PC-3 (cell line): ENCODE results near the gene S100P. TPM values are rescaled to one million over a fixed set of nuclear protein-coding genes. Genes with fewer than 3 reads are reported as not detected.
A peak's percentile ranks its signal among the peaks of the same experiment; 100 is the strongest.
"Not testable (repeated sequence)": the region's sequence is repeated elsewhere in the genome, so short reads cannot be mapped to it uniquely, and the experiment has no call there.

ENCODE experiments used
- ATAC-seq: fragments of 200-7000 bp; cut with Tn5 transposase; 2 replicates; pipeline ENCODE4 v1.9.1; 2020; ENCODE audit warnings: mild to moderate bottlenecking, moderate library complexity
- BruUV-seq: library from RNA; stranded (reverse); fragments of 400-500 nt; replicated peaks from 2 replicates; lab custom pipeline; 2021; lab: Mats Ljungman, UMichigan
- CTCF ChIA-PET: fragments of 300-600 bp; sonication (Branson Sonifier 250); formaldehyde crosslinking; loops from one replicate; lab custom pipeline; 2022; ENCODE audit warnings: antibody characterized with exemption; lab: Charles Lee
- POLR2A ChIA-PET: fragments of 300-600 bp; sonication (Branson Sonifier 250); formaldehyde crosslinking; loops from one replicate; lab custom pipeline; 2022; ENCODE audit warnings: antibody characterized with exemption; ENCODE audit not compliant: unreplicated experiment; lab: Charles Lee
- DNase-seq: peaks from one replicate; pipeline ENCODE4 v3.0.0-alpha.2; 2015
- H2AFZ ChIP-seq: fragments of 300-600 bp; sonication (generic); 2 replicates; pipeline ENCODE4 v1.6.0; 2016; ENCODE audit warnings: antibody characterized with exemption, low read length
- H3F3A ChIP-seq: fragments of 300-600 bp; sonication (generic); one replicate; pipeline ENCODE4 v1.6.0; 2017; ENCODE audit warnings: antibody characterized with exemption, low read length, control low read depth, mild to moderate bottlenecking; ENCODE audit not compliant: unreplicated experiment
- H3K27ac ChIP-seq: fragments of 300-600 bp; sonication (generic); 2 replicates; pipeline ENCODE4 v1.5.1; 2016; ENCODE audit warnings: mild to moderate bottlenecking, low read length
- H3K27me3 ChIP-seq: fragments of 300-600 bp; sonication (generic); 2 replicates; pipeline ENCODE4 v1.6.1; 2016; ENCODE audit warnings: low read length, mixed read lengths
- H3K36me3 ChIP-seq: fragments of 300-600 bp; sonication (generic); 2 replicates; pipeline ENCODE4 v1.6.1; 2016; ENCODE audit warnings: low read depth, mixed run types, low read length, mixed read lengths
- H3K4me1 ChIP-seq: fragments of 300-600 bp; sonication (generic); 2 replicates; pipeline ENCODE4 v1.5.1; 2016; ENCODE audit warnings: low read length; ENCODE audit not compliant: insufficient read depth
- H3K4me2 ChIP-seq: fragments of 300-600 bp; sonication (generic); 2 replicates; pipeline ENCODE4 v1.6.0; 2016; ENCODE audit warnings: low read length
- H3K4me3 ChIP-seq: fragments of 300-600 bp; sonication (generic); 2 replicates; pipeline ENCODE4 v1.5.1; 2016; ENCODE audit warnings: mild to moderate bottlenecking, low read length, mixed read lengths
- H3K79me2 ChIP-seq: fragments of 300-600 bp; sonication (generic); 2 replicates; pipeline ENCODE4 v1.6.1; 2017; ENCODE audit warnings: low read length, mixed read lengths
- H3K9ac ChIP-seq: fragments of 300-600 bp; sonication (generic); 2 replicates; pipeline ENCODE4 v1.6.0; 2016; ENCODE audit warnings: mild to moderate bottlenecking, low read length
- H3K9me2 ChIP-seq: fragments of 300-600 bp; sonication (generic); replicated peaks from 2 replicates; pipeline ENCODE4 v1.6.1; 2016; ENCODE audit warnings: mixed run types, low read length, mixed read lengths
- H3K9me3 ChIP-seq: fragments of 300-600 bp; sonication (generic); 2 replicates; pipeline ENCODE4 v1.6.1; 2016; ENCODE audit warnings: low read length, mixed read lengths
- H4K20me1 ChIP-seq: fragments of 300-600 bp; sonication (generic); 2 replicates; pipeline ENCODE4 v1.6.1; 2016; ENCODE audit warnings: low read length, mixed read lengths
- EZH2 ChIP-seq: fragments of 300-600 bp; sonication (generic); IDR thresholded peaks from one replicate; pipeline ENCODE4 v1.6.1; 2017; ENCODE audit warnings: antibody characterized with exemption, mild to moderate bottlenecking, low read length; ENCODE audit not compliant: unreplicated experiment
- EZH2phosphoT487 ChIP-seq: fragments of 300-600 bp; sonication (generic); IDR thresholded peaks from 2 replicates; pipeline ENCODE4 v1.6.1; 2018; ENCODE audit warnings: mild to moderate bottlenecking, antibody characterized with exemption, low read length, borderline replicate concordance
- intact Hi-C: fragments of 100-400 bp; cut with micrococcal nuclease; formaldehyde crosslinking; loops from 2 replicates; pipeline ENCODE4 v1.9.0; 2023
- total RNA-seq: library from RNA; depleted of rRNA; stranded (reverse); fragments of >200 nt; gene quantifications from 2 replicates; pipeline ENCODE4 v1.2.3, GENCODE V29; 2014
- TF ChIP-seq, protein P1 (sequence below): fragments of 300-600 bp; sonication (generic); conservative IDR thresholded peaks from 2 replicates; pipeline ENCODE4 v1.5.1; 2017; ENCODE audit warnings: antibody characterized with exemption, low read depth, mild to moderate bottlenecking, low read length

The S100P gene
- total RNA-seq, 1 experiment from 2014 or later: 59.8 TPM

GRCh38 chr4:6668391-6668790, 25.3 kb upstream of the S100P start:
- peaks cover 15% of the 10 kb centered on the region for H3K4me1 ChIP-seq
- H3K36me3 ChIP-seq: no peaks in the 10 kb centered on the region
- no peaks in the 10 kb centered on the region for H3K27me3 ChIP-seq
- H3F3A ChIP-seq: peaks cover 5% of the 10 kb centered on the region
- peak overlapping the region; percentile 76 for H3K4me2 ChIP-seq
- ChIA-PET CTCF (no interaction called here), POLR2A (no interaction called here)
- ATAC-seq (peak; percentile 88), DNase-seq (peak; percentile 86)
- H2AFZ ChIP-seq: peak overlapping the region; percentile 34; the same call in 1 of the 2 replicates
- TF ChIP-seq EZH2 (no peak), EZH2phosphoT487 (no peak)
- TF ChIP-seq, protein P1, sequence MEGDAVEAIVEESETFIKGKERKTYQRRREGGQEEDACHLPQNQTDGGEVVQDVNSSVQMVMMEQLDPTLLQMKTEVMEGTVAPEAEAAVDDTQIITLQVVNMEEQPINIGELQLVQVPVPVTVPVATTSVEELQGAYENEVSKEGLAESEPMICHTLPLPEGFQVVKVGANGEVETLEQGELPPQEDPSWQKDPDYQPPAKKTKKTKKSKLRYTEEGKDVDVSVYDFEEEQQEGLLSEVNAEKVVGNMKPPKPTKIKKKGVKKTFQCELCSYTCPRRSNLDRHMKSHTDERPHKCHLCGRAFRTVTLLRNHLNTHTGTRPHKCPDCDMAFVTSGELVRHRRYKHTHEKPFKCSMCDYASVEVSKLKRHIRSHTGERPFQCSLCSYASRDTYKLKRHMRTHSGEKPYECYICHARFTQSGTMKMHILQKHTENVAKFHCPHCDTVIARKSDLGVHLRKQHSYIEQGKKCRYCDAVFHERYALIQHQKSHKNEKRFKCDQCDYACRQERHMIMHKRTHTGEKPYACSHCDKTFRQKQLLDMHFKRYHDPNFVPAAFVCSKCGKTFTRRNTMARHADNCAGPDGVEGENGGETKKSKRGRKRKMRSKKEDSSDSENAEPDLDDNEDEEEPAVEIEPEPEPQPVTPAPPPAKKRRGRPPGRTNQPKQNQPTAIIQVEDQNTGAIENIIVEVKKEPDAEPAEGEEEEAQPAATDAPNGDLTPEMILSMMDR: no peak
- no peak overlapping the region for H3K9ac ChIP-seq
- BruUV-seq: no TSS peak
- no peaks in the 10 kb centered on the region for H4K20me1 ChIP-seq
- H3K9me2 ChIP-seq: no peaks in the 10 kb centered on the region
- peak overlapping the region; percentile 31; the same call in 1 of the 2 replicates for H3K4me3 ChIP-seq
- intact Hi-C loops: no loop called here
- H3K79me2 ChIP-seq: no peaks in the 10 kb centered on the region
- H3K27ac ChIP-seq: peak overlapping the region; percentile 75
- H3K9me3 ChIP-seq: no peaks in the 10 kb centered on the region

GRCh38 chr4:6671648-6672047, 22.0 kb upstream of the S100P start:
- Histone ChIP-seq H3K9me3 (no peaks in the 10 kb centered on the region), H3K27ac (no peak overlapping the region), H3K4me3 (no peak overlapping the region), H3K9ac (no peak overlapping the region), H3K9me2 (no peaks in the 10 kb centered on the region), H3F3A (peaks cover 5% of the 10 kb centered on the region), H3K27me3 (no peaks in the 10 kb centered on the region), H2AFZ (no peak overlapping the region), H4K20me1 (peaks cover 19% of the 10 kb centered on the region), H3K4me1 (peaks cover 32% of the 10 kb centered on the region), H3K4me2 (no peak overlapping the region), H3K36me3 (peaks cover 8% of the 10 kb centered on the region; the same call in 1 of the 2 replicates), H3K79me2 (peaks cover 24% of the 10 kb centered on the region)
- no peak for TF ChIP-seq EZH2
- TF ChIP-seq EZH2phosphoT487: no peak
- TF ChIP-seq, protein P1: no peak
- BruUV-seq: no TSS peak
- CTCF ChIA-PET: no interaction called here
- POLR2A ChIA-PET: no interaction called here
- DNase-seq (no peak), ATAC-seq (no peak)
- intact Hi-C loops: no loop called here

DNA sequence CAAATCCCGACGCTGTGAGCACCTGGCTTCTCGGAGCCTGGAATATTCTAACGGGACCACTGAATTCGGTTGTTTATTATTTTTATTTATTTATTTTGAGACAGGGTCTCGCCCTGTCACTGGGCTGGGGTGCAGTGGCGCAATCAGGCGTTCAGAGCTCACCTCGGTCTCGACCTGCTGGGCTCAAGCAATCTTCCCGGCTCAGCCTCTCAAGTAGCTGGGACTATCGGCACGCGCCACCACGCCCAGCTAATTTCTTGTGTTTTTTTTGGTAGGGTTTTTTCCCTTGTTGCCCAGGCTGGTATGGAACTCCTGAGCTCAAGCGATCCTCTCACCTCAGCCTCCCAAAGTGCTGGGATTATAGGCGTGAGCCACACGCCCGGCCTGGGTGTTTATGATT, 21.5 kb upstream of the S100P start:
- H3K36me3 ChIP-seq: peaks cover 8% of the 10 kb centered on the region; the same call in 1 of the 2 replicates
- H2AFZ ChIP-seq: no peak overlapping the region
- H3K27me3 ChIP-seq: no peaks in the 10 kb centered on the region
- H3K4me3 ChIP-seq: no peak overlapping the region
- ChIA-PET CTCF (no interaction called here), POLR2A (no interaction called here)
- H3K9ac ChIP-seq: no peak overlapping the region
- no peak overlapping the region for H3K4me2 ChIP-seq
- H3K9me3 ChIP-seq: no peaks in the 10 kb centered on the region
- ATAC-seq: no peak
- H4K20me1 ChIP-seq: peaks cover 23% of the 10 kb centered on the region
- H3K27ac ChIP-seq: no peak overlapping the region
- peaks cover 29% of the 10 kb centered on the region for H3K79me2 ChIP-seq
- H3K9me2 ChIP-seq: no peaks in the 10 kb centered on the region
- H3K4me1 ChIP-seq: peaks cover 32% of the 10 kb centered on the region
- TF ChIP-seq EZH2phosphoT487 (no peak), EZH2 (no peak)
- TF ChIP-seq, protein P1: no peak
- intact Hi-C loops: no loop called here
- H3F3A ChIP-seq: peaks cover 5% of the 10 kb centered on the region
- BruUV-seq: no TSS peak
- no peak for DNase-seq

DNA sequence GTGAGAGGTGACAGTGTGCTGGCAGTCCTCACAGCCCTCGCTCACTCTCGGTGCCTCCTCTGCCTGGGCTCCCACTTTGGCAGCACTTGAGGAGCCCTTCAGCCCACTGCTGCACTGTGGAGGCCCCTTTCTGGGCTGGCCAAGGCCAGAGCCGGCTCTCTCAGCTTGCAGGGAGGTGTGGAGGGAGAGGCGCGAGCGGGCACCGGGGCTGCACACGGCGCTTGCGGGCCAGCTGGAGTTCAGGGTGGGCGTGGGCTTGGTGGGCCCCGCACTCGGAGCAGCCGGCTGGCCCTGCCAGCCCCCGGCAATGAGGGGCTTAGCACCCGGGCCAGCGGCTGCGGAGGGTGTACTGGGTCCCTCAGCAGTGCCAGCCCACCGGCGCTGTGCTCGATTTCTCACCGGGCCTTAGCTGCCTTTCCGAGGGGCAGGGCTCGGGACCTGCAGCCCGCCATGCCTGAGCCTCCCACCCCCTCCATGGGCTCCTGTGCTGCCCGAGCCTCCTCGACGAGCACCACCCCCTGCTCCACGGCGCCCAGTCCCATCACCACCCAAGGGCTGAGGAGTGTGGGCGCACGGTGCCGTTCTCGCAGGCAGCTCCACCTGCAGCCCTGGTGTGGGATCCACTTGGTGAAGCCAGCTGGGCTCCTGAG, 21.0 kb upstream of the S100P start:
- H3K27ac ChIP-seq, H2AFZ ChIP-seq: not testable (repeated sequence)

More for the DNA sequence above, 21.0 kb upstream of the S100P start:
- POLR2A ChIA-PET, CTCF ChIA-PET, H3F3A ChIP-seq, intact Hi-C loops, H3K9ac ChIP-seq, DNase-seq, H3K9me2 ChIP-seq, H3K36me3 ChIP-seq, H3K4me3 ChIP-seq, H3K4me2 ChIP-seq, H3K9me3 ChIP-seq, H3K27me3 ChIP-seq, ATAC-seq, BruUV-seq: not testable (repeated sequence)
- H3K4me1 ChIP-seq: peaks cover 32% of the 10 kb centered on the region
- H4K20me1 ChIP-seq: peaks cover 25% of the 10 kb centered on the region
- H3K79me2 ChIP-seq: peaks cover 34% of the 10 kb centered on the region
